GM23338 (cell line): ENCODE results near the gene EZH2. TPM values are rescaled to one million over a fixed set of nuclear protein-coding genes. Genes with fewer than 3 reads are reported as not detected.

Source experiments
- ATAC-seq: fragments of 200-7000 bp; cut with Tn5 transposase; 3 replicates; pipeline ENCODE4 v1.9.1; 2020
- DNase-seq: peaks from one replicate; pipeline ENCODE4 v3.0.0-alpha.2; 2015; ENCODE audit warnings: low spot score
- H2AFZ ChIP-seq: fragments of 200-600 bp; sonication (generic); 2 replicates; pipeline ENCODE4 v1.8.0; 2016; ENCODE audit warnings: antibody characterized with exemption, mild to moderate bottlenecking, moderate library complexity
- H3F3A ChIP-seq: fragments of 200-600 bp; sonication (generic); replicated peaks from 2 replicates; pipeline ENCODE4 v1.8.0; 2017; ENCODE audit warnings: antibody characterized with exemption, mixed run types, low read depth
- H3K27ac ChIP-seq: fragments of 200-600 bp; sonication (generic); 2 replicates; pipeline ENCODE4 v1.6.1; 2016; ENCODE audit warnings: low read depth
- H3K27me3 ChIP-seq: fragments of 200-600 bp; sonication (generic); 2 replicates; pipeline ENCODE4 v1.8.0; 2016; ENCODE audit warnings: mild to moderate bottlenecking, mixed run types, moderate library complexity; ENCODE audit not compliant: insufficient read depth
- H3K36me3 ChIP-seq: fragments of 200-600 bp; sonication (generic); 2 replicates; pipeline ENCODE4 v1.8.0; 2016; ENCODE audit warnings: mild to moderate bottlenecking; ENCODE audit not compliant: insufficient read depth
- H3K4me1 ChIP-seq: fragments of 200-600 bp; sonication (generic); 2 replicates; pipeline ENCODE4 v1.8.0; 2016; ENCODE audit warnings: mild to moderate bottlenecking, moderate library complexity; ENCODE audit not compliant: insufficient read depth
- H3K4me2 ChIP-seq: fragments of 200-600 bp; sonication (generic); 2 replicates; pipeline ENCODE4 v1.7.1; 2017; ENCODE audit warnings: mixed run types
- H3K4me3 ChIP-seq: fragments of 200-600 bp; sonication (generic); 2 replicates; pipeline ENCODE4 v1.6.1; 2016; ENCODE audit warnings: mixed run types
- H3K79me2 ChIP-seq: fragments of 200-600 bp; sonication (generic); replicated peaks from 2 replicates; pipeline ENCODE4 v1.8.0; 2017; ENCODE audit warnings: mild to moderate bottlenecking; ENCODE audit not compliant: insufficient read depth
- H3K9me2 ChIP-seq: fragments of 200-600 bp; sonication (generic); 2 replicates; pipeline ENCODE4 v1.8.0; 2017; ENCODE audit not compliant: insufficient read depth
- H4K20me1 ChIP-seq: fragments of 200-600 bp; sonication (generic); replicated peaks from 2 replicates; pipeline ENCODE4 v1.8.0; 2017; ENCODE audit warnings: mild to moderate bottlenecking; ENCODE audit not compliant: insufficient read depth
- H3K27ac Mint-ChIP-seq: 2 replicates; pipeline ENCODE4 v1.8.0; 2020; ENCODE audit warnings: inconsistent platforms, mild to moderate bottlenecking, moderate library complexity, mixed read lengths
- H3K27me3 Mint-ChIP-seq: 3 replicates; pipeline ENCODE4 v1.8.0; 2022; ENCODE audit warnings: low read depth, mild to moderate bottlenecking, moderate library complexity, mixed read lengths, inconsistent platforms; ENCODE audit not compliant: insufficient read depth, poor library complexity
- H3K36me3 Mint-ChIP-seq: 3 replicates; pipeline ENCODE4 v1.8.0; 2021; ENCODE audit warnings: low read depth, mild to moderate bottlenecking, inconsistent platforms, moderate library complexity, mixed read lengths
- H3K4me1 Mint-ChIP-seq: 3 replicates; pipeline ENCODE4 v1.8.0; 2020; ENCODE audit warnings: mild to moderate bottlenecking, inconsistent platforms, mixed read lengths
- H3K4me3 Mint-ChIP-seq: 3 replicates; pipeline ENCODE4 v1.8.0; 2021; ENCODE audit warnings: moderate library complexity, mild to moderate bottlenecking, inconsistent platforms, mixed read lengths
- H3K9me3 Mint-ChIP-seq: 3 replicates; pipeline ENCODE4 v1.8.0; 2020; ENCODE audit warnings: moderate library complexity, mild to moderate bottlenecking, inconsistent platforms, mixed read lengths
- ETS1 ChIP-seq: IDR thresholded peaks from 2 replicates; pipeline ENCODE4 v1.6.1; 2016; ENCODE audit warnings: antibody characterized with exemption
- EZH2 ChIP-seq: fragments of 200-600 bp; sonication (generic); IDR thresholded peaks from one replicate; pipeline ENCODE4 v1.8.0; 2017; ENCODE audit warnings: antibody characterized with exemption, mild to moderate bottlenecking, low read depth; ENCODE audit not compliant: unreplicated experiment
- POLR2AphosphoS5 ChIP-seq: IDR thresholded peaks from 2 replicates; pipeline ENCODE4 v1.6.1; 2016; ENCODE audit warnings: antibody characterized with exemption, low read depth
- STAT1 ChIP-seq: IDR thresholded peaks from one replicate; pipeline ENCODE4 v1.6.1; 2016; ENCODE audit warnings: antibody characterized with exemption; ENCODE audit not compliant: unreplicated experiment
- ZNF114 ChIP-seq: fragments of 250-450 bp; sonication (Bioruptor Pico); IDR thresholded peaks from 2 replicates; pipeline ENCODE4 v1.5.0; 2020; ENCODE audit warnings: mild to moderate bottlenecking, moderate library complexity
- ZNF331 ChIP-seq: fragments of 250-450 bp; sonication (Bioruptor Pico); IDR thresholded peaks from 2 replicates; pipeline ENCODE4 v1.5.0; 2020; ENCODE audit warnings: low read depth, mild to moderate bottlenecking, moderate library complexity
- ZNF462 ChIP-seq: fragments of 250-450 bp; sonication (Bioruptor Pico); IDR thresholded peaks from 2 replicates; pipeline ENCODE4 v1.5.0; 2020; ENCODE audit warnings: mild to moderate bottlenecking, moderate library complexity
- polyA plus RNA-seq: library from polyadenylated mRNA; unstranded; fragments of >200 nt; fragmentation: Nextera tagmentation; extraction: Ambion mirVana; gene quantifications from 2 replicates; pipeline ENCODE4 v1.2.1, GENCODE V29; 2016
- total RNA-seq: library from RNA; depleted of rRNA; stranded (reverse); fragments of >200 nt; shearing (Covaris generic); gene quantifications from 2 replicates; pipeline ENCODE4 v1.2.3, GENCODE V29; 2014
- TF ChIP-seq, protein P1 (sequence below), 2 experiments: fragments of 200-600 bp in 1 of 2; sonication (generic) in 1 of 2; conservative IDR thresholded peaks; 2 replicates each; pipeline versions ENCODE4 v1.5.1 to v1.6.1; 2016 to 2017; ENCODE audit warnings: antibody characterized with exemption in 2 of 2, low read depth in 2 of 2, mild to moderate bottlenecking in 2 of 2, moderate library complexity in 1 of 2

The EZH2 gene
- total and polyA plus RNA-seq, 2 experiments from 2014 or later, result 33.9 to 38.6 TPM

DNA sequence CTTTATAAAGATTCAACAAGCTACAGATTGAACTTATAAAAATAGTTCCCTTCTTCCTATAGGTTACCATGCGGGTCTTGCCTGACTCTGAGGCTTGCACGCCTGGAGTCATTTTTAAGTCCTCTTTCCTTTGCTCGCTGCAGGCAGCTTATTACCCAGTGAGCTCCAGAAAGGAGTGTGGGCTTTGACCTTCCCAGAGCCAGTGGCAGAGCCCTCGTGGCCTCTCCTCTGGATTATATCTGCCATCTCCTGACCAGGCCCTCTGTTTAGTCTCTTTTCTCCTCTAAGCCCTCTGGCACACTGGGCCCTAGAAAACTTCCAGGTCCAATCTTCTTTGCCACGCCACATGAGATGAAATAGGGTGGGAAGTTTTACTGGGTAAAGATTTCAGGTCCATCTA lies 39.9 kb upstream of the EZH2 start:
- Histone ChIP-seq H4K20me1 (no peaks in the 10 kb centered on the region), H3K27ac (no peak overlapping the region), H3K4me2 (no peak overlapping the region), H3K4me3 (no peak overlapping the region), H3K27me3 (no peaks in the 10 kb centered on the region), H3K79me2 (no peaks in the 10 kb centered on the region), H2AFZ (peak overlapping the region; percentile 38; the same call in 1 of the 2 replicates), H3K4me1 (no peaks in the 10 kb centered on the region), H3F3A (no peaks in the 10 kb centered on the region), H3K9me2 (no peaks in the 10 kb centered on the region), H3K36me3 (no peaks in the 10 kb centered on the region)
- H3K4me3 Mint-ChIP-seq, result no peak overlapping the region
- peak overlapping the region; percentile 44; the same call in 1 of the 2 replicates for H3K27ac Mint-ChIP-seq
- peaks cover 7% of the 10 kb centered on the region for H3K27me3 Mint-ChIP-seq
- H3K4me1 Mint-ChIP-seq, result peaks cover 8% of the 10 kb centered on the region; the same call in 2 of the 3 replicates
- no peak for DNase-seq
- no peak for TF ChIP-seq ZNF331 (CRISPR knock-in tag)
- no peak for TF ChIP-seq EZH2
- no peak for TF ChIP-seq POLR2AphosphoS5
- no peaks in the 10 kb centered on the region for H3K36me3 Mint-ChIP-seq
- ATAC-seq, result no peak
- H3K9me3 Mint-ChIP-seq, result no peaks in the 10 kb centered on the region

DNA sequence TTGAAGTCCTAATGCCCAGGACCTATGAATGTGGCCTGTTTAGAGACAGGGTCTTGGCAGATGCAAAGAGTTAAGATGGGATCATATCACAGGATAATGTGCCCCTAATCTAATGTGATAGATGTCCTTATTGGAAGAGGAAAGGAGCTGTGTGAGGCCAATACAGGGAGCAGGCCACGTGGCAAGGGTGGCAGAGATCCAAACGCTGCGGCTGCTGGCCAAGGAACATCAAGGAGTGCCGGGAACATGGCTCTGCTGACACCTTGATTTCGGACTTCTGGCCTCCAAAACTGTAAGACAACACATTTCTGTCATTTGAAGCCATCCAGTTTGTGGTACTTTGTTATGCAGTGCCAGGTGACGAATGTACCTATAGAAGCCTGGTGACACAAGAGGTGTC lies 37.7 kb upstream of the EZH2 start:
- Mint-ChIP-seq H3K4me1 (peaks cover 8% of the 10 kb centered on the region; the same call in 2 of the 3 replicates), H3K9me3 (no peaks in the 10 kb centered on the region), H3K27me3 (peaks cover 7% of the 10 kb centered on the region), H3K27ac (no peak overlapping the region), H3K4me3 (no peak overlapping the region), H3K36me3 (no peaks in the 10 kb centered on the region)
- Histone ChIP-seq H3K4me1 (no peaks in the 10 kb centered on the region), H2AFZ (peak overlapping the region; percentile 43), H3K27me3 (no peaks in the 10 kb centered on the region), H3K36me3 (no peaks in the 10 kb centered on the region), H3K4me3 (no peak overlapping the region), H3K79me2 (no peaks in the 10 kb centered on the region), H3K4me2 (no peak overlapping the region), H3F3A (no peaks in the 10 kb centered on the region), H4K20me1 (no peaks in the 10 kb centered on the region), H3K27ac (no peak overlapping the region), H3K9me2 (no peaks in the 10 kb centered on the region)
- TF ChIP-seq ETS1 (no peak), ZNF114 (CRISPR knock-in tag) (no peak), STAT1 (no peak), ZNF331 (CRISPR knock-in tag) (no peak), ZNF462 (CRISPR knock-in tag) (no peak), EZH2 (no peak)
- TF ChIP-seq, protein P1, sequence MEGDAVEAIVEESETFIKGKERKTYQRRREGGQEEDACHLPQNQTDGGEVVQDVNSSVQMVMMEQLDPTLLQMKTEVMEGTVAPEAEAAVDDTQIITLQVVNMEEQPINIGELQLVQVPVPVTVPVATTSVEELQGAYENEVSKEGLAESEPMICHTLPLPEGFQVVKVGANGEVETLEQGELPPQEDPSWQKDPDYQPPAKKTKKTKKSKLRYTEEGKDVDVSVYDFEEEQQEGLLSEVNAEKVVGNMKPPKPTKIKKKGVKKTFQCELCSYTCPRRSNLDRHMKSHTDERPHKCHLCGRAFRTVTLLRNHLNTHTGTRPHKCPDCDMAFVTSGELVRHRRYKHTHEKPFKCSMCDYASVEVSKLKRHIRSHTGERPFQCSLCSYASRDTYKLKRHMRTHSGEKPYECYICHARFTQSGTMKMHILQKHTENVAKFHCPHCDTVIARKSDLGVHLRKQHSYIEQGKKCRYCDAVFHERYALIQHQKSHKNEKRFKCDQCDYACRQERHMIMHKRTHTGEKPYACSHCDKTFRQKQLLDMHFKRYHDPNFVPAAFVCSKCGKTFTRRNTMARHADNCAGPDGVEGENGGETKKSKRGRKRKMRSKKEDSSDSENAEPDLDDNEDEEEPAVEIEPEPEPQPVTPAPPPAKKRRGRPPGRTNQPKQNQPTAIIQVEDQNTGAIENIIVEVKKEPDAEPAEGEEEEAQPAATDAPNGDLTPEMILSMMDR (conservative IDR thresholded peaks at IDR 0.05; ENCODE audit: low read depth in 2 of 2), result no peak
- ATAC-seq (no peak), DNase-seq (no peak)
